ENCODE data around the gene DPYSL3.
"Not testable (repeated sequence)": the region's sequence is repeated elsewhere in the genome, so short reads cannot be mapped to it uniquely, and the experiment has no call there.

DPYSL3 gene

DNA sequence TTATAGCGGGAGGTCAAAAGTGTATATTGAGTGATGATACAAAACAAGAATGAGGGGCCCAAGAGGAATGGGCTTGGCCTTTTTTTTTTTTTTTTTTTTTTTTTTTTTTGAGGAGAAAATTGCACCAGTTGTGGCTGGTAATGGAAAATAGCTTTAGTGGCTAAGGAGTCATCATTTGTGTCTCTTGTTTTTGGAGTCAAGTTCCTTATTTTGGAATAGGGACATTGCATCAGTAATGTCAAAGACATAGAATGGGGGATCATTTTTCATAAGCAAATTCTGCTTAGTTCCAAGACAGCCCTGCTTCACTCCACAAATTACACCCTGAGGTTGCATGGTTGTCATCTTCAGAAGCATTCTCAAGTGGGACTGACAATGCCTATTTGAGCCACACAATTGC is 137.7 kb downstream of the DPYSL3 start:
- Histone ChIP-seq H3F3A (ENCODE audit: insufficient read depth, low read length) (no peaks in the 10 kb centered on the region), H3K4me2 (ENCODE audit: low read depth, low read length) (no peak overlapping the region), H3K36me3 (replicated peaks; ENCODE audit: insufficient read depth, low read length) (no peaks in the 10 kb centered on the region), H3K9me3 (replicated peaks; ENCODE audit: insufficient read depth, low read length) (no peaks in the 10 kb centered on the region), H3K27ac (ENCODE audit: low read length) (no peak overlapping the region), H3K4me1 (ENCODE audit: low read length) (no peaks in the 10 kb centered on the region), H4K20me1 (ENCODE audit: insufficient read depth, low read length) (no peaks in the 10 kb centered on the region), H3K27me3 (replicated peaks; ENCODE audit: insufficient read depth, low read length) (no peaks in the 10 kb centered on the region), H3K4me3 (ENCODE audit: low read length) (no peak overlapping the region), H2AFZ (ENCODE audit: low read length) (no peak overlapping the region), H3K79me2 (ENCODE audit: low read length) (no peaks in the 10 kb centered on the region), H3K9ac (ENCODE audit: low read length) (no peak overlapping the region), H3K9me2 (replicated peaks; ENCODE audit: insufficient read depth, low read length) (no peaks in the 10 kb centered on the region)
- no peak for DNase-seq
- no peak for TF ChIP-seq EZH2phosphoT487 (IDR thresholded peaks at IDR 0.05; ENCODE audit: low read length)
- no peak for TF ChIP-seq EZH2 (optimal IDR thresholded peaks at IDR 0.05; ENCODE audit: low read depth, low read length)
- TF ChIP-seq CTCF (IDR thresholded peaks at IDR 0.05; ENCODE audit: low read length), result no peak

DNA sequence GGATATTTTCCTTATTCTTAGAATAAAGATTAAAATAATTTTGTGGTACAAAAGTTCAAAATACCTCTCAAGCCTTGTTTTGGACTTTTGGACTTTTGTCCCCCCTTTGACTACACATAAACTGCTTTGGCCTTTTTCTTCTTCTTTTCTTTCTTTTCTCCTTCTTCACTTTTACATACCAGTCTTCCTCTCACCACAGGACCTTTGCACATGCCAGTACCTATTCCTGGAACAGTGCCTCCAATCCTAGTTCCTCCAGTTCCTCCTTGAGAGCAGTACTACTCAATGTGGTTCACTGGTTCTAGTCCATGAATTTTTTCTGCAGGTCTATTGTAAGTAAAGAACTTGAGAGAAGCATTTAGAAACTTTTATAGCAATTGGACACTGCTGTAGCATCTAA is 138.6 kb downstream of the DPYSL3 start:
- TF ChIP-seq EZH2 (optimal IDR thresholded peaks at IDR 0.05; ENCODE audit: low read depth, low read length) (no peak), EZH2phosphoT487 (IDR thresholded peaks at IDR 0.05; ENCODE audit: low read length) (no peak), CTCF (IDR thresholded peaks at IDR 0.05; ENCODE audit: low read length) (no peak)
- Histone ChIP-seq H3F3A (ENCODE audit: insufficient read depth, low read length) (no peaks in the 10 kb centered on the region), H3K9me2 (replicated peaks; ENCODE audit: insufficient read depth, low read length) (no peaks in the 10 kb centered on the region), H3K4me2 (ENCODE audit: low read depth, low read length) (no peak overlapping the region), H3K36me3 (replicated peaks; ENCODE audit: insufficient read depth, low read length) (no peaks in the 10 kb centered on the region), H2AFZ (ENCODE audit: low read length) (no peak overlapping the region), H3K4me3 (ENCODE audit: low read length) (no peak overlapping the region), H4K20me1 (ENCODE audit: insufficient read depth, low read length) (no peaks in the 10 kb centered on the region), H3K9ac (ENCODE audit: low read length) (no peak overlapping the region), H3K4me1 (ENCODE audit: low read length) (no peaks in the 10 kb centered on the region), H3K27ac (ENCODE audit: low read length) (no peak overlapping the region), H3K9me3 (replicated peaks; ENCODE audit: insufficient read depth, low read length) (no peaks in the 10 kb centered on the region), H3K27me3 (replicated peaks; ENCODE audit: insufficient read depth, low read length) (no peaks in the 10 kb centered on the region), H3K79me2 (ENCODE audit: low read length) (no peaks in the 10 kb centered on the region)
- DNase-seq, result no peak

DNA sequence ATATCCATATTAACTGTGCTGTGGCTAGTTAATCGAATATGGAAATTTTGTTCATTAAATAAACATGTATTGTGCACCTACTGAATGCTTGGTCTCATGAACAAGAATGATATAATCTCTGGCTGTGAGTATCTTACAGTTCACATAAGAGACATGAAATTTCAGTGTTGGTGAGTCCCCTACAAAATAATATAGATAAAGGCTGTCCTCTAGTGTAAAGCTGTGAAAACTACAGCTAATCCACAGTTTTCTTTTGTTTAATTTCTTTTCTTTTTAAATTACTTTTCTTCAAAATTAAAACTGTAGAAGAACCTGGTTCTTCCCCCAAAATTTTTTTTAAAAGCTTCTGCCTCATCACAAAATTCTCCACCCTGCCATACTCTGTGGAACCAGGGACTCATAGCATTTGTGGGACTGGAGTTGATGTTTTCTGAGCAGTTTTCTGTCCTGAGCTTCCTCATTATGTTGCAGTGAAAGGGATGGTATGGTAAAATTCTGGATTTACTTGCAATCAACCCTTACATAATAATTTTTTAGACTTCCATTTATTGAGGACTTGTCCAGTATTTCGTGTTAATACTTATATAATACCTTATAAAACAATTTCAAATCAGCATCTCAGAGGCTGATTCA is 140.0 kb downstream of the DPYSL3 start:
- H3K9me2 ChIP-seq (replicated peaks; ENCODE audit: insufficient read depth, low read length), result no peaks in the 10 kb centered on the region
- H3K36me3 ChIP-seq (replicated peaks; ENCODE audit: insufficient read depth, low read length), result no peaks in the 10 kb centered on the region

DNA sequence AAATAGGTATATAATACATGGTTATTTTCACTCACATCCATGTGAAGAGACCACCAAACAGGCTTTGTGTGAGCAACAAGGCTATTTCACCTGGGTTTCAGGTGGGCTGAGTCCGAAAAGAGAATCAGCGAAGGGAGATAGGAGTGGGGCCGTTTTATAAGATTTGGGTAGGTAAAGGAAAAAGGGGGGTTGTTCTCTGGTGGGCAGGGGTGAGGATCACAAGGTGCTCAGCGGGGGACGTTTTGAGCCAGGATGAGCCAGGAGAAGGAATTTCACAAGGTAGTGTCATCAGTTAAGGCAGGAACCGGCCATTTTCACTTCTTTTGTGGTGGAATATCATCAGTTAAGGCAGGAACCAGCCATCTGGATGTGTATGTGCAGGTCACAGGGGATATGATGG is 142.5 kb downstream of the DPYSL3 start:
- DNase-seq; H3K79me2 ChIP-seq (ENCODE audit: low read length); H3K9ac ChIP-seq (ENCODE audit: low read length); H3K4me1 ChIP-seq (ENCODE audit: low read length); H3K27ac ChIP-seq (ENCODE audit: low read length); H3K9me2 ChIP-seq (replicated peaks; ENCODE audit: insufficient read depth, low read length); H3K36me3 ChIP-seq (replicated peaks; ENCODE audit: insufficient read depth, low read length); H3F3A ChIP-seq (ENCODE audit: insufficient read depth, low read length); H4K20me1 ChIP-seq (ENCODE audit: insufficient read depth, low read length); H2AFZ ChIP-seq (ENCODE audit: low read length); H3K4me3 ChIP-seq (ENCODE audit: low read length); H3K4me2 ChIP-seq (ENCODE audit: low read depth, low read length); H3K9me3 ChIP-seq (replicated peaks; ENCODE audit: insufficient read depth, low read length); H3K27me3 ChIP-seq (replicated peaks; ENCODE audit: insufficient read depth, low read length): not testable (repeated sequence)

More for the DNA sequence above, 140.0 kb downstream of the DPYSL3 start:
- Histone ChIP-seq H3K79me2 (ENCODE audit: low read length) (no peaks in the 10 kb centered on the region), H3K27ac (ENCODE audit: low read length) (no peak overlapping the region), H2AFZ (ENCODE audit: low read length) (no peak overlapping the region), H4K20me1 (ENCODE audit: insufficient read depth, low read length) (no peaks in the 10 kb centered on the region), H3K27me3 (replicated peaks; ENCODE audit: insufficient read depth, low read length) (no peaks in the 10 kb centered on the region), H3K4me1 (ENCODE audit: low read length) (no peaks in the 10 kb centered on the region), H3K9me3 (replicated peaks; ENCODE audit: insufficient read depth, low read length) (no peaks in the 10 kb centered on the region), H3K4me3 (ENCODE audit: low read length) (no peak overlapping the region), H3K9ac (ENCODE audit: low read length) (no peak overlapping the region), H3F3A (ENCODE audit: insufficient read depth, low read length) (no peaks in the 10 kb centered on the region), H3K4me2 (ENCODE audit: low read depth, low read length) (no peak overlapping the region)
- TF ChIP-seq CTCF (IDR thresholded peaks at IDR 0.05; ENCODE audit: low read length) (peak; percentile 40), EZH2phosphoT487 (IDR thresholded peaks at IDR 0.05; ENCODE audit: low read length) (no peak)
- DNase-seq, result no peak
